NCI-H526 treated with DMSO at 0.1 percent for 48 hours (cell line): ENCODE data around the gene SLC25A39.

Source experiments
- DNase-seq: peaks from one replicate; lab custom pipeline; 2025; lab: John Stamatoyannopoulos, UW

SLC25A39 gene

DNA sequence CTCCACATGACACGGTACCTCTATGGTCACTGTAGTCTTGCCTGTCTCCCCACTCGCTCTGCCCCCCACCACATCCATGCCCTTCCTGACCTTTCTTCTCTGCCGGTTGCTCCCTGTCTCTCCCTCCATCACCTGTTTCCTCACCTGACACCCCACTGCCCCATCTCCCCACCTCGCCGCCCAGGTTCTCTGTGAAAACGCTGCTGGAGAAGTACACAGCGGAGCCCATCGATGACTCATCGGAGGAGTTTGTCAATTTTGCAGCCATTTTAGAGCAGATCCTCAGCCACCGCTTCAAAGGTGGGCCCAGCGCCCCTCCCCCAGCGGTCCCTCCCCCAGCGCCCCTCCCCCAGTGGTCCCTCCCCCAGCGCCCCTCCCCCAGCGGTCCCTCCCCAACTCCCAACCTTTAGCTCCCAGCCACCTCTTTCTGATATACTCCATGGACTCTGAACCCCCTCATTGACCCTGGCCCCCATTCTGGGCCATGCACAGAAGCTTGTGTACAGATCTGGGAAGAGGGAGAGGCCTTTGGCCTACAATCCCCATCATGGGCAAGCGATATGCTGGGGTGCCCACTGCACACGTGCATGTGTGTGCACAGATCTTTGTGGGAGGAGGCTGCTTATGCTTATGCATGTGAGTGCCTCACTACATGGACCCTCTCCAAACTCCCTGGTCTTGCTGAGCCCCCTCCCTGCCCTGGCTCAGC is 12.1 kb downstream of the SLC25A39 start:
- DNase-seq: no peak

- no peak for DNase-seq
Observed at GRCh38 chr17:44311562-44312181, 13.0 kb downstream of the SLC25A39 start.

GRCh38 chr17:44310609-44311376 is 13.8 kb downstream of the SLC25A39 start:
- DNase-seq: no peak

DNA sequence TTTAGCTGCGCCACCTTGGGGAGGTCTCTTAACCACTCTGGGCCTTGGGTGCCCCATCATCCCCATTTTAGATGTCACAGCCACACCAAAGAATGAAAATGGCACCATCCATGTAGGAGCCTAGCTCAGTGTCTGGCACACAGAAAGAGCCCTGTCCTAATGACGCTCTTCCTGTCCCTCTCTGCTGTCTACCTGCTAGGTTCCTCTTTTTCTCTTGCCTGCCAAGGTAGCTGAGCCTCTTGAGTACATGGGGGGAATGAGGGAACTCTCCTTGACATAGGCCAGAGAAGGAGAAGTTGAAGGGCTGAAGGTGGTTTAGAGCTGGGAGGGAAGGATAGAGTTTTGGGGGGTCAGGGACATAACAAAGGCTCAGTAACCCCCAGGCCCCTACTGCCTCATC is 14.4 kb downstream of the SLC25A39 start:
- no peak for DNase-seq

GRCh38 chr17:44309472-44309871 is 15.2 kb downstream of the SLC25A39 start:
- DNase-seq: no peak

GRCh38 chr17:44308865-44309264 is 15.8 kb downstream of the SLC25A39 start:
- no peak for DNase-seq

DNA sequence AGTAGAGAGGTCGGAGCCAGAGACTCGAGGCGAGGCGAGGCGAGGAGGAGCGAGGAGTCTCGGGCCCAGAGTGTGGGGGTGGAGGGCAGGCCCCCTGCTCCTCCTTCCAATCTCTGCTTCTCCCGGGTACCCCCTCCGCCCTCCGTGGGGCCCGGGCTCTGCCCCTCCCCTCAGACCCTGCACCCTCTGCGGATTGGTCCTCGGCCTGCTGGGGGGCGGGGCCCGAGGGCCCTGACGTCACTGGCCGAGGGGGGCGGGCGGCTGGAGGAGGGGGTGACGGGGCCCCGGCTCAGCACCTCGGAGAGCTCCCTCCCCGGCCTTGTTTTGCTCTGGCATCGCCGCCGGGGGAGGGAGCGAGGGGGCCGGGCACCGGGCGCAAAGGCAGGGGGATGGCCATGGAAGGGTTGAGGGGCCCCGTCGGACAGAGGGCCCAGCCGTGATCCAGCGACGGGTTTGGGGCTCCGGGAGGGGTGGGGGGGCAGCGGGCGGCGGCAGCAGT is 16.3 kb downstream of the SLC25A39 start, which contains the start of gene RUNDC3A:
RUNDC3A (plus strand) TSS at position 282 of the 499 bp plus-strand sequence. CDS start 232 bp downstream, outside the sequence.
- DNase-seq: peak; percentile 74

GRCh38 chr17:44307387-44308186 is 17.0 kb downstream of the SLC25A39 start:
- DNase-seq: peak; percentile 64

- no peak for DNase-seq
Observed at GRCh38 chr17:44304651-44305050, 20.0 kb downstream of the SLC25A39 start.

GRCh38 chr17:44297975-44298374 is 26.6 kb downstream of the SLC25A39 start:
- DNase-seq: no peak

DNA sequence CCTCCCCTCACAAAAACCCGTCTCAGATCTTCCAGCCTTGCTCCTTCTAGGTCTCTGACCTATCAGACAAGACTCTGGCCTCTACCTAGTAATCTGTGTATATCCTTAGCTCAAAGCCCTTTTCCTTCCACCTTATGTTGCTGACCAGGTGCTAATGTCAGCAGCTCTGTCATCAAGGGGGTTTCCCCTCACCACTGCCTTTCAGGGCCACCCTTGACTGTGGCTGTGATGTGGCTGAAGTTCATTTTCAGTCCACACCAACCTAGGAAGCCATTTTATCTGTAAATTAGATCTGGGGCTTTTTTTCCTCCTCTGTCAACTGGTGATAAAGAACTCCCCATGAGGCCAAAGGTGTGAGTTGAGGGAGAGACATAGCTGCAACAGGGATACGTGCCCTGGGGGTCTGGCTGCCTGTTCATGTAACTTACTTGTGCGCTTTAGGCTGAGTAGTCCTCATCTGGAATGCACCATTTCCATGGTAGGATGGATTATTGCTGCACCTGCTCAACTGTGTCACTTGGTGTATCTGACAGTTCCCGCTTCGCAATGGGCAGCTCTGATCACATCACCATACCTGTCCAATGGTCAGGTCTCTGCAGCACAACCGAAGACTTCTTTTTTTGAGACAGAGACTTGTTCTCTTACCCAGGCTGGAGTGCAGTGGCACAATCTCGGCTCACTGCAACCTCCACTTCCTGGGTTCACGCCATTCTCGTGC is 31.0 kb downstream of the SLC25A39 start:
- DNase-seq: no peak

- DNase-seq: no peak
Observed at GRCh38 chr17:44287651-44288050, 37.0 kb downstream of the SLC25A39 start.

DNA sequence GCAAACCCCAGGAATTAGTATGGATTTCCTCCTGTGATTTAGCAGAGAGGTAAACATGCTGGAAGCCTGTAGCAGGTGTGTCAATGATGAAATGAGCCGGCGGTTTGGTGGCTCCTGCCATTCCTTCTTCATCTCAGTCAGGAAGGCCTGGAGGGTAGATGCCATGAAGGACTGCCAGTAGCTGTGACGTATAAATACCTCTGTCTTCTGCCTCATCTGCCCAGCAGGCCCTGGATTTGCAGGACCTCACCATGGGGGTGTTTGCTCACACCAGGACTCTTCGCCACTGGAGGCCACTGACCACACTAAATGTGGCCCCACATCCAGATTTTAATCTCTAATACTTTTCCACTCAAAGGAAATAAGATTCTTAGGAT is 40.6 kb downstream of the SLC25A39 start:
- no peak for DNase-seq

DNA sequence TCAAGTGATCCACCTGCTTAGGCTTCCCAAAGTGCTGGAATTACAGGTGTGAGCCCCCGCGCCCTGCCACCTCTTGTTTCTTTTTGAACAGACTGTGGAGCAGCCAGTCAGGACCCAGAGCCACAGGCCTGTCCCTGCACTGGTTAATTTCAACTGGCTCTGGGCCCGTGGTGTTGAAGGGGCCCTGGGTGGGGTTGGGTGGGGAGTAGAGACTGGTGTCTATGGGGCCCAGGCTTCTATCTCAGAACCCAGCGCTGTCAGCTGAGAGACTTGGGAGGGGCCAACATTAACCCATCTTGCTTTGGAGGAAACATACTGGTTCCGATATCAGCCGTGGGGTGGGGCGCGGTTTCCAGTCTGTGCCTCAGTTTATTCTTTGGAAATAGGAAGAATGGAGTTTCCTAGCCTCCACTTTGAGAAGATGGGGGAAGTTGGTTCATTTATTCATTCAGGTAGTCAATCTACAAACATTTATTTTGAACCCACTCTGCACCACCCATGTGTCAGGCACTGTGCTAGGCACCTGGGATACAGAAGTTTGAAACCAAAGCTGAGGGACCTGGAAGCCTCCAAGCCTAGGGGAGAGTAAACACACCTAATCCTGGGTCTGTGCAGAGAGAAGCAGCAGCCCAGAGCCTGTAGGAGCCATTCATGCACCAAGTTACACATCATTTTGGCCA is 41.1 kb downstream of the SLC25A39 start:
- no peak for DNase-seq

- DNase-seq: no peak
Observed at GRCh38 chr17:44282264-44282663, 42.4 kb downstream of the SLC25A39 start.

GRCh38 chr17:44281570-44281969 is 43.1 kb downstream of the SLC25A39 start:
- DNase-seq: no peak

DNA sequence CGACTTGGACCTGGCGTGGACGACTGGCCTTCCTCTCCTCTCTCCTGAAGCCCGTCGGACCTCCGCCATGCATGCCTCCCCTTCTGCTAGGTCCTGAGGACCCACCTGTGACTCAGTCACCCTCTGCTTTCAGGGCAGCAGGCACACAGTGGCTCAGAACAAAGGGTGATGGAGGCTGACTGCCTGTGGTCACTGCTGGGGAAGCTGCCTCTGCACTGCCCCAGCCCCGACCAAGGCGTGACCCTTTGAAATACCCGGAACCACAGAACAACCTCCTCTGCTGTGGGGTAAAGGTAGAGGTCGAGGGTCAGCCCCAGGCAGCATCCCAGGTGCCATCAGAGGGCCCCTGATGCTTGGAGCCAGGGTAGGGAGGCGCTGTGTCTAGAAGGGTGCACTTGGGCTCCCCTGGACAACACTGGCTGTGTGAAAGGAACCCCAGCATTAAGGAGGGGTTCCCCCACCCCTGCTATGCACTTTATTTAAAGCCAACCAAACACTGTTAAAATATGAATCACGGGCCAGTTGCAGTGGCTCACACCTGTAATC is 44.2 kb downstream of the SLC25A39 start:
- DNase-seq: no peak

GRCh38 chr17:44279666-44280391 is 44.8 kb downstream of the SLC25A39 start:
- DNase-seq: no peak

GRCh38 chr17:44279346-44279665 is 45.3 kb downstream of the SLC25A39 start:
- DNase-seq: no peak

DNA sequence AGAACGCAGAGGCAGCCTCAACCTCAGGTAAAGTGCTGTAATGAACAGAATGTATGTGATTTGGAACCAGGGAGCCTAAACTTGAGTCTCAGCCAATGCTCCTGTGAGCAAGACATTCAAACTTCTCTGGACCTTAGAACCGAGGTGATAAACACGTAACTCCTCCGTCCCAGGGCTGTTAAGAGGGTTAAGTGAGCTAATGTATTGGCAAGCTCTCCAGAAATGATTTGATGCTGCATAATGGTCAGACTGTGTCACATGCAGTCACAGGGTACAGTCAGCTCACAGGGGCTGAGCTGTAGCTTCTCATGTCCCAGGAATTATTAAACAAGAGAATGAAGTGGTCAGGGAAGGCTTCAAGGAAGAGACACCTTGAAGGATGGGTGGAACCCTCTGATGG is 46.6 kb downstream of the SLC25A39 start:
- DNase-seq: no peak
